Activated B cell treated with CpG ODN at 0.5 μM for 24 hours (primary cell): Measurements from ENCODE around the gene TMPRSS12. TPM values are rescaled to one million over a fixed set of nuclear protein-coding genes. Genes with fewer than 3 reads are reported as not detected.
A peak's percentile ranks its signal among the peaks of the same experiment; 100 is the strongest.

ENCODE experiments used
- ATAC-seq: fragments of 200-7000 bp; cut with Tn5 transposase; one replicate; pipeline ENCODE4 v1.10.0; 2021; ENCODE audit warnings: low read depth, mild to moderate bottlenecking, moderate library complexity
- CTCF ChIA-PET: fragments of 350-600 bp; sonication (Branson Sonifier 250); formaldehyde crosslinking; loops from one replicate; lab custom pipeline; 2021; ENCODE audit warnings: antibody characterized with exemption; lab: Charles Lee
- POLR2A ChIA-PET: fragments of 350-600 bp; sonication (Branson Sonifier 250); formaldehyde crosslinking; loops from one replicate; lab custom pipeline; 2021; ENCODE audit warnings: antibody characterized with exemption; lab: Charles Lee
- DNase-seq: peaks from one replicate; pipeline ENCODE4 v3.0.0; 2022
- H3K27ac Mint-ChIP-seq: one replicate; pipeline ENCODE4 v1.8.0; 2020; ENCODE audit warnings: mixed read lengths
- H3K27me3 Mint-ChIP-seq: one replicate; pipeline ENCODE4 v1.8.0; 2021; ENCODE audit warnings: mixed read lengths
- H3K36me3 Mint-ChIP-seq: one replicate; pipeline ENCODE4 v1.8.0; 2021; ENCODE audit warnings: low read depth, mixed read lengths
- H3K4me1 Mint-ChIP-seq: one replicate; pipeline ENCODE4 v1.8.0; 2021; ENCODE audit warnings: mixed read lengths
- H3K4me3 Mint-ChIP-seq: one replicate; pipeline ENCODE4 v1.8.0; 2020; ENCODE audit warnings: mild to moderate bottlenecking, mixed read lengths
- H3K9me3 Mint-ChIP-seq: one replicate; pipeline ENCODE4 v1.8.0; 2020; ENCODE audit warnings: mixed read lengths
- intact Hi-C: fragments of 100-400 bp; cut with micrococcal nuclease; formaldehyde crosslinking; loops from one replicate; pipeline ENCODE4 v1.15.1; 2024
- total RNA-seq: library from RNA; stranded (reverse); gene quantifications from 2 replicates; pipeline ENCODE4 v1.2.3, GENCODE V29; 2022
- TF ChIP-seq, protein P1 (sequence below): fragments of 200-600 bp; IDR thresholded peaks from one replicate; pipeline ENCODE4 v1.8.0; 2022; ENCODE audit warnings: antibody characterized with exemption, mild to moderate bottlenecking

Gene TMPRSS12
- total RNA-seq, 1 donor from 2014 or later: not detected

DNA sequence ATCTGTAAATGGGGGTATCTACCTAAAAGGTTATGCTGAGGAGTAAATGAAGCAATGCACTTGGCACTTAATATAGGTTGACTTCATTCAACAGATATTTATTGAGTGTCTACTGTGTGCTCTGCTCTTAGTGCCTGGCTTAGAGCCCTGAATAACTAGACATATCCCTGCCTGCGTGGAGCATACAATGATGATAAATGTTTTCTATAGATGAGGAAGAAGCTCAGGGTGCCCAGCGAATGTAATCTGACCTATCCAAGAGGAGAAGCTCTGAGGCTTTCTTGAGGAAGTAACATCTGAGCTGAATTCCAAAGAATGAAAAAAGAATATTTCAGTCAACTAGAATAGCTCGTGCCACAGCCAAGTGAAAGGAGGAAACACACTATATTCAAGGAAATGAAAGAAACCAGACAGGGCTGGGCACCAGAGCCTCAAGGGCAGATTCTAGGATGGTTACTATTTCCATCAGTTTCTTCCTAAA lies 91.7 kb downstream of the TMPRSS12 start:
- ATAC-seq (no peak), DNase-seq (no peak)
- Mint-ChIP-seq H3K4me3 (no peak overlapping the region), H3K36me3 (peaks cover 58% of the 10 kb centered on the region), H3K4me1 (peaks cover 55% of the 10 kb centered on the region), H3K9me3 (peaks cover 5% of the 10 kb centered on the region), H3K27me3 (no peaks in the 10 kb centered on the region), H3K27ac (peak overlapping the region; percentile 24)
- TF ChIP-seq, protein P1, sequence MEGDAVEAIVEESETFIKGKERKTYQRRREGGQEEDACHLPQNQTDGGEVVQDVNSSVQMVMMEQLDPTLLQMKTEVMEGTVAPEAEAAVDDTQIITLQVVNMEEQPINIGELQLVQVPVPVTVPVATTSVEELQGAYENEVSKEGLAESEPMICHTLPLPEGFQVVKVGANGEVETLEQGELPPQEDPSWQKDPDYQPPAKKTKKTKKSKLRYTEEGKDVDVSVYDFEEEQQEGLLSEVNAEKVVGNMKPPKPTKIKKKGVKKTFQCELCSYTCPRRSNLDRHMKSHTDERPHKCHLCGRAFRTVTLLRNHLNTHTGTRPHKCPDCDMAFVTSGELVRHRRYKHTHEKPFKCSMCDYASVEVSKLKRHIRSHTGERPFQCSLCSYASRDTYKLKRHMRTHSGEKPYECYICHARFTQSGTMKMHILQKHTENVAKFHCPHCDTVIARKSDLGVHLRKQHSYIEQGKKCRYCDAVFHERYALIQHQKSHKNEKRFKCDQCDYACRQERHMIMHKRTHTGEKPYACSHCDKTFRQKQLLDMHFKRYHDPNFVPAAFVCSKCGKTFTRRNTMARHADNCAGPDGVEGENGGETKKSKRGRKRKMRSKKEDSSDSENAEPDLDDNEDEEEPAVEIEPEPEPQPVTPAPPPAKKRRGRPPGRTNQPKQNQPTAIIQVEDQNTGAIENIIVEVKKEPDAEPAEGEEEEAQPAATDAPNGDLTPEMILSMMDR: no peak
- CTCF ChIA-PET: interaction anchor here (0.9 kb wide), 1 partner anchor 53 kb away, joined by 3 read pairs; no protein-coding TSS in a partner anchor
- POLR2A ChIA-PET: interaction anchor here (1.2 kb wide), 1 partner anchor 11 kb away, joined by 3 read pairs; no protein-coding TSS in a partner anchor
- intact Hi-C loops: no loop called here

DNA sequence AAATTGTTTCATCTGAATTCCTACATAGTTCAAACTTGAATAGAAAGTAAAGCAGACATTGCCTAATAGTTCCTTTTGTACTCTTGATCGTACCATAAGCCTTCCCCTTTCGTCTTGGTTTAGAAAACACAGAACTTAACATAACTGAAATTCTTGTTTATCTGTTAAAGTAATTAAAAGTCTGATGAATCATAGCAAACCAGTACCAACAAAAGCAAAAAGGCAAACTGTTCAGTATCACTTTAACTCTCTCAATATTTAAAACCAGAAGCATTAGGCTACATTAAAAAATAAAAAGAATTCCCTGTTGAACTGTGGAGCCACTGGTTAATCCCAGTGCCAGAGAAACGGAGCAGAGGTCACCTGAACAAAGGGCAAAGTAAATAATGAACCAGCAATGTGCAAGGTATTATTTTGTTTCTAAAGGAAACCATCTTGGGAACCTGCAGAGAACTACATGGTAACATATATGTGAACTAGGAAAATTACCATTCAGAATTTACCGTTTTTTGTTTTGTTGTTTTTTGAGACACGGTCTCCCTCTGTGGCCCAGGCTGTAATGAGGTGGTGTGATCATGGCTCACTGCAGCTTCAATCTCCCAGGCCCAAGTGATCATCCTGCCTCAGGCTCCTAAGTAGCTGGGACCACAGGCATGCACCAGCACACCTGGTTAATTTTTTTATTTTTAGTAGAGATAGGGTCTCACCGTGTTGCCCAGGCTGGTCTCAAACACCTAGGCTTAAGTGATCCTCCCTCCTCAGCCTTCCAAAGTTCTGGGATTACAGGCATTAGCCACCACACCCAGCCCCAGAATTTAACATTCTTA lies 92.5 kb downstream of the TMPRSS12 start:
- H3K27ac Mint-ChIP-seq: peak overlapping the region; percentile 24
- POLR2A ChIA-PET: interaction anchor here (0.6 to 1.2 kb wide), 2 partner anchors 11 to 890 kb away, joined by 3 to 4 read pairs; no protein-coding TSS in a partner anchor
- CTCF ChIA-PET: no interaction called here
- no peak overlapping the region for H3K4me3 Mint-ChIP-seq
- no peak for DNase-seq
- H3K27me3 Mint-ChIP-seq: no peaks in the 10 kb centered on the region
- peaks cover 50% of the 10 kb centered on the region for H3K4me1 Mint-ChIP-seq
- TF ChIP-seq, protein P1: no peak
- peaks cover 51% of the 10 kb centered on the region for H3K36me3 Mint-ChIP-seq
- intact Hi-C loops: no loop called here
- peaks cover 5% of the 10 kb centered on the region for H3K9me3 Mint-ChIP-seq
- ATAC-seq: no peak

DNA sequence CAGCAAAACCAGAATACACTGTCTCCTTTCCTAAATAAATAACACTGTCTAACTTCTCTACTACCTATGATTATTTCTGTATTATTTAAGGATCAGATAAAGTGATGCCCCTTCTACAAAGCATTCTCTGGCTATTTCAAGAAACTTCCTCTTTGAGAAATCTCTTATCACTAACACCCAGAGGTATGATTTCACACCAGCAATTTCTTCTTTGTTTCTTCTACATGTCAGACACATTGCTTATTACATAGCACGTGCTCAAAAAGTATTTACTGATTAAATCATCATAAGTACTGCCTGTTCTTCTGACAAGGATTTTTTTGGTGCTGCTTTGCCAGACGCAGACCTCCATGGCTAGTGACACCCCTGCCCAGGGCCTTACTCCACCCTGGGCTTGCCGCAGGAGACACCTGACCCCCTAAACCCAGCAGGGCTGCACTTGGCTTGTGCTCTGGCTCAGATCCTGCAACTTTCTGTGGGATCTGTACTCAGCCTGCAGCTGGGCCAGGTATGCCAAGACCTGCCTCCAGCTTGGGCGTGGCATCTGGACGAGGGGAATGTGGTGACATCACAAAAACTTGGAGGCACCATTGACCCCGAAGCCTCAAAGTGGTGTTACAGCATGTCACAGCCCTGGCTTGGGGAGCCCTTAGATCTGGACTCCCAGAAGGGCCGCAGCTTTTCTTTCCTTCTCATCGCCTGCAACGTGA lies 94.2 kb downstream of the TMPRSS12 start:
- Mint-ChIP-seq H3K27ac (no peak overlapping the region), H3K9me3 (peaks cover 5% of the 10 kb centered on the region), H3K27me3 (no peaks in the 10 kb centered on the region), H3K36me3 (peaks cover 38% of the 10 kb centered on the region), H3K4me3 (no peak overlapping the region), H3K4me1 (peaks cover 38% of the 10 kb centered on the region)
- intact Hi-C loops: no loop called here
- POLR2A ChIA-PET: interaction anchor here (1.1 to 1.2 kb wide), 2 partner anchors 11 to 12 kb away, joined by 3 to 5 read pairs; a partner anchor contains a TSS
- TF ChIP-seq, protein P1: no peak
- ATAC-seq: no peak
- DNase-seq: no peak
- CTCF ChIA-PET: no interaction called here

Other genes starting within 250 kb of the TMPRSS12 start
- 37.7 and 42.5 TPM in 2 replicates for gene ATF1, start 78.8 kb upstream of the TMPRSS12 start, total RNA-seq
- gene HIGD1C, start 109.6 kb downstream of the TMPRSS12 start, total RNA-seq: not detected in 2 replicates
- gene SLC11A2, start 183.5 kb downstream of the TMPRSS12 start, total RNA-seq: 32.3 and 44.6 TPM in 2 replicates
- gene LETMD1, start 205.4 kb downstream of the TMPRSS12 start, total RNA-seq: 82.8 and 92.0 TPM in 2 replicates
- gene CSRNP2, start 240.7 kb downstream of the TMPRSS12 start, total RNA-seq: 16.9 and 17.7 TPM in 2 replicates